Gastroesophageal sphincter (tissue), 4 donors: ENCODE results near the gene ABI1. TPM values are rescaled to one million over a fixed set of nuclear protein-coding genes. Genes with fewer than 3 reads are reported as not detected.

Experiments used
- ATAC-seq: fragments of 150-250 bp; one replicate; pipeline ENCODE4 v1.9.1; 2016; ENCODE audit warnings: mild to moderate bottlenecking, moderate library complexity
- H3K27ac ChIP-seq, 4 donors: fragments of 200-600 bp; sonication (generic) in 3 of 4; 1 replicate in 3 of 4; 2 replicates in 1 of 4; pipeline ENCODE4 v1.5.1; 2016 to 2019
- H3K27me3 ChIP-seq: fragments of 200-600 bp; sonication (generic); one replicate; pipeline ENCODE4 v1.5.1; 2019
- H3K36me3 ChIP-seq, 2 donors: fragments of 200-600 bp; sonication (generic); one replicate each; pipeline ENCODE4 v1.5.1; 2019; ENCODE audit warnings: control low read depth in 1 of 2
- H3K4me1 ChIP-seq, 3 donors: fragments of 200-600 bp; sonication (generic); 1 replicate in 2 of 3; 2 replicates in 1 of 3; pipeline ENCODE4 v1.5.1; 2016 to 2019; ENCODE audit warnings: control low read depth in 2 of 3
- H3K4me3 ChIP-seq, 2 donors: fragments of 200-600 bp; sonication (generic); one replicate each; pipeline ENCODE4 v1.5.1; 2019; ENCODE audit warnings: mild to moderate bottlenecking in 1 of 2, moderate library complexity in 1 of 2
- H3K9me3 ChIP-seq, 3 donors: fragments of 200-600 bp; sonication (generic); one replicate each; pipeline ENCODE4 v1.5.1; 2017 to 2019; ENCODE audit warnings: control low read depth in 2 of 3
- EP300 ChIP-seq: sonication (generic); formaldehyde crosslinking; IDR thresholded peaks from one replicate; pipeline ENCODE4 v1.6.1; 2017; ENCODE audit warnings: antibody characterized with exemption, mild to moderate bottlenecking
- POLR2A ChIP-seq, 2 donors: fragments of 450-650 bp; IDR thresholded peaks; one replicate each; pipeline ENCODE4 v1.6.1; 2017; ENCODE audit warnings: antibody characterized with exemption in 2 of 2, mild to moderate bottlenecking in 2 of 2, moderate library complexity in 1 of 2
- POLR2AphosphoS5 ChIP-seq: sonication (generic); formaldehyde crosslinking; IDR thresholded peaks from one replicate; pipeline ENCODE4 v1.6.1; 2017; ENCODE audit warnings: antibody characterized with exemption
- WGBS, 2 donors: methylation state at CpG; one replicate each; pipeline ENCODE4 v1.1.5; 2018; ENCODE audit warnings: low coverage in 1 of 2; 5-methylcytosine and 5-hydroxymethylcytosine counted together
- total RNA-seq, 4 donors: library from RNA; depleted of rRNA; stranded (reverse); fragments of >200 nt; gene quantifications; one replicate each; pipeline ENCODE4 v1.1.0, GENCODE V29; 2016
- TF ChIP-seq, protein P1 (sequence below), 4 experiments: fragments of 200-600 bp in 2 of 4; fragments of 450-650 bp in 2 of 4; sonication (generic) in 1 of 4; IDR thresholded peaks; one replicate each; pipeline ENCODE4 v1.5.1; 2017 to 2019; ENCODE audit warnings: antibody characterized with exemption in 4 of 4, mild to moderate bottlenecking in 2 of 4, moderate library complexity in 2 of 4

ABI1 gene
- total RNA-seq, 4 donors from 2014 or later = 46.4 to 70.9 (median 50.8) TPM

DNA sequence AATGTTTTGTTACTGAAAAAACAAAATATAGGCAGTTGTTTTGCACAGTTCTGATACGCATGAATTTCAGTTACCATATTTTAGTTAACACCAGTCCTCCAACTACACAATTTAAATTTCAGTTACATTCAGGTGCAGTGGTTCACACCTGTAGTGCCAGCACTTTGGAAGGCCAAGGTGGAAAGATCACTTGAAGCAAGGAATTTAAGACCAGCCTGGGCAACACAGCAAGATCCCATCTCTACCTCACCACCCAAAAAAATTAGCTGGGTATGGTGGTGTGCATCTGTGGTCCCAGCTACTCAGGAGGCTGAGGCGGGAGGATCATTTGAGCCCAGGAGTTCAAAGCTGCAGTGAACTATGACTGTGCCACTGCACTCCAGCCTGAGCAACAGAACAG lies 45.3 kb downstream of the ABI1 start:
- TF ChIP-seq EP300 = no peak
- WGBS, 2 donors = 87 to 93% methylated on average over 1 to 2 of the region's 2 CpGs

DNA sequence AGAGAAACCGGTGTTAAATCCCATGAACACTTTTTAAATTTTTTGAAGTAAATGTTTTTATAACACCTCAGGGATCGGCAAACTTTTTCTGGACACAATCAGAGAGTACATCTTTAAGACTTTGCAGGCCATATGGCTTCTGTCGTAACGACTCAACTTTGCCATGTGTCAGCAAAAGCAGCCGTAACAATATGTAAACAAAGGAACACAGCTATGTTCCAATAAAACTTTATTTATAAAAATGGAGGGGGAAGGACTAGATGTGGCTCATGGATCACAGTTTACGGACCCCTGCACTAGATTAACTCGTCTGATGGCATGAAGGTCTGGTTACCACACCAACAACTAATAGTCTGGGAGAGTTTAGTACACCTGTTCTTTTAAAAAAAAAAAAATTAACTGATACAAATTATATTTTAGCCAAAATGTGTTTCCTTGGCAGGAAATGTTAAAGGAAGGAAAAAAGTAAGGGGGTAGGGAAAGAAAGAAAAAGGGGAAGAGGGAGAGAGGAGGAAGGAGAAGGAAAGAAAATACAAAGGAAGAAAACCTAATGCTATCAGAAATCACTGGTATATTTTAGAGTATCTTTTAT lies 50.2 kb downstream of the ABI1 start:
- Histone ChIP-seq H3K27me3 (no peaks in the 10 kb centered on the region), H3K4me3 (no peak overlapping the region), H3K27ac (no peak overlapping the region), H3K9me3 (no peaks in the 10 kb centered on the region), H3K4me1 (peaks cover under 1 to 9% (median 2%) of the 10 kb centered on the region in 3 donors), H3K36me3 (no peaks in the 10 kb centered on the region)
- no peak for TF ChIP-seq POLR2AphosphoS5
- WGBS, 2 donors = 66% methylated on average over 7 of the region's 7 CpGs
- ATAC-seq = no peak

More for the DNA sequence above, 45.3 kb downstream of the ABI1 start:
- Histone ChIP-seq H3K27me3 (no peaks in the 10 kb centered on the region), H3K27ac (no peak overlapping the region), H3K9me3 (no peaks in the 10 kb centered on the region), H3K36me3 (no peaks in the 10 kb centered on the region), H3K4me1 (peaks cover 0 to 10% (median 0%) of the 10 kb centered on the region in 3 donors), H3K4me3 (no peak overlapping the region)
- ATAC-seq = no peak

DNA sequence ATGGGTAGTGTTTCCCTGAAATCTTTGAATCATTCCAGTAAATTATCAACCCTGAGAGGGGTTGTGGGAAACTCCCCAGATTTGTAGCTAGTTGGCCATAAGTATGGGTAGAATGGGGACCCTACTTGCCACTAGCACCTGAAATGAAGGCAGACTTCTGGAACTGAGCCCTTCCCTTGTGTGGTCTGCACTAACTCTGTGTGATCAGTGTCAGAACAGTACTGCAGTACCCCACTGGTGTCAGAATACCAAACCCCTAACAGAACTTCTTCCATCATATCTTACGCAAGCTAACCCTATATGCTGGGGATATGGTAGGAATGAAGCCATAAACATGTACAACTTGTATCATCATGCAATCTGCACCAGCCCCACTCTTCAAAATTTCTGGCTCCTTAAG lies 50.8 kb downstream of the ABI1 start:
- Histone ChIP-seq H3K9me3 (no peaks in the 10 kb centered on the region), H3K27ac (no peak overlapping the region), H3K4me3 (no peak overlapping the region), H3K36me3 (no peaks in the 10 kb centered on the region), H3K4me1 (peaks cover 4 to 15% (median 6%) of the 10 kb centered on the region in 3 donors), H3K27me3 (no peaks in the 10 kb centered on the region)
- no peak for ATAC-seq
- 100% methylated on average over 1 of the region's 1 CpG; no CpG with 5 or more reads in 1 of the 2 donors for WGBS, 2 donors
- no peak for TF ChIP-seq POLR2AphosphoS5
- TF ChIP-seq, protein P1, sequence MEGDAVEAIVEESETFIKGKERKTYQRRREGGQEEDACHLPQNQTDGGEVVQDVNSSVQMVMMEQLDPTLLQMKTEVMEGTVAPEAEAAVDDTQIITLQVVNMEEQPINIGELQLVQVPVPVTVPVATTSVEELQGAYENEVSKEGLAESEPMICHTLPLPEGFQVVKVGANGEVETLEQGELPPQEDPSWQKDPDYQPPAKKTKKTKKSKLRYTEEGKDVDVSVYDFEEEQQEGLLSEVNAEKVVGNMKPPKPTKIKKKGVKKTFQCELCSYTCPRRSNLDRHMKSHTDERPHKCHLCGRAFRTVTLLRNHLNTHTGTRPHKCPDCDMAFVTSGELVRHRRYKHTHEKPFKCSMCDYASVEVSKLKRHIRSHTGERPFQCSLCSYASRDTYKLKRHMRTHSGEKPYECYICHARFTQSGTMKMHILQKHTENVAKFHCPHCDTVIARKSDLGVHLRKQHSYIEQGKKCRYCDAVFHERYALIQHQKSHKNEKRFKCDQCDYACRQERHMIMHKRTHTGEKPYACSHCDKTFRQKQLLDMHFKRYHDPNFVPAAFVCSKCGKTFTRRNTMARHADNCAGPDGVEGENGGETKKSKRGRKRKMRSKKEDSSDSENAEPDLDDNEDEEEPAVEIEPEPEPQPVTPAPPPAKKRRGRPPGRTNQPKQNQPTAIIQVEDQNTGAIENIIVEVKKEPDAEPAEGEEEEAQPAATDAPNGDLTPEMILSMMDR (IDR thresholded peaks at IDR 0.05) = no peak
- no peak for TF ChIP-seq POLR2A (IDR thresholded peaks at IDR 0.05)
- TF ChIP-seq EP300 = no peak

DNA sequence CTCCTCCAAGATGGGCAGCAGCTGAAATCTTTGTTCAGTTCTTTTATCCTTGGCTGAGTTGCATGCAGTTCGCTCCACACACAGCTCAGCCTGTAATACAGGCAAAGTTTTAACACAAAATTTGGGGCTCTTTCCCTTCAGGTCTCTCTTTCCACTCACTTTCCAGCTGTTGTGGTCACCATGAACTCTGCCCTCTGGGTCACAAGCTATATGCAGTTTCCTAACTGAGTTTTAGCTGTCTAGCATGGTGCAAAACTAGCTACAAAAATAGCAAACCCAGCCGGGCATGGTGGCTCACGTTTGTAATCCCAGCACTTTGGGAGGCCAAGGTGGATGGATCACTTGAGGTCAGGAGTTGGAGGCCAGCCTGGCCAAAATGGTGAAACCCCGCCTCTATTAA lies 53.2 kb downstream of the ABI1 start:
- H3K36me3 ChIP-seq = no peaks in the 10 kb centered on the region
- H3K27ac ChIP-seq = no peak overlapping the region
- ATAC-seq = no peak
- no peak overlapping the region for H3K4me3 ChIP-seq
- peaks cover 4 to 38% (median 10%) of the 10 kb centered on the region in 3 donors for H3K4me1 ChIP-seq
- no peaks in the 10 kb centered on the region for H3K9me3 ChIP-seq
- 100% methylated on average over 2 of the region's 4 CpGs for WGBS, 2 donors
- no peaks in the 10 kb centered on the region for H3K27me3 ChIP-seq
- TF ChIP-seq POLR2A (IDR thresholded peaks at IDR 0.05) (no peak), EP300 (no peak), POLR2AphosphoS5 (no peak)
- TF ChIP-seq, protein P1 (IDR thresholded peaks at IDR 0.05) = no peak

DNA sequence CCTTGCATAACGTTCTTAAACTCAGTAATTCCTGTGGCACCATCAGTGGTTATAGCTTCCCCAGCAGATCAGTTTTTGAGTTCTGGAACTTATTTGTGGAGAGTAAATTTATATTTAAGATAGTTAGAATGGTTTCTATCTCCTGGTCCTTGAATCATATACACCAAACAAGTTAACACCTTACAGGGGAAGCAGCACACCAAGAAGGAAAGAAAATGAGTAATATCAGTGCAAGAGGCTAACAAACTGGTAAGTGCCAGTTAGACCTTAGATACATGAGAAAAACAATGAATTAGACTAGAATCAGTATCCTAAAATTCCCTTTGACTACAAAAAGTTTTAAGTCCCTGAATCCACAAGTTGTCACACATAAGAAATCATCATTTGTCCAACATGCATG lies 54.2 kb downstream of the ABI1 start:
- TF ChIP-seq EP300 (no peak), POLR2A (IDR thresholded peaks at IDR 0.05) (no peak), POLR2AphosphoS5 (no peak)
- TF ChIP-seq, protein P1 (IDR thresholded peaks at IDR 0.05) = no peak
- no peaks in the 10 kb centered on the region for H3K27me3 ChIP-seq
- no peak for ATAC-seq
- no peak overlapping the region for H3K4me3 ChIP-seq
- no peaks in the 10 kb centered on the region for H3K36me3 ChIP-seq
- no peaks in the 10 kb centered on the region for H3K9me3 ChIP-seq
- no peak overlapping the region for H3K27ac ChIP-seq
- H3K4me1 ChIP-seq = peaks cover 6 to 47% (median 11%) of the 10 kb centered on the region in 3 donors
- WGBS, 2 donors = 71 to 79% methylated on average over 1 of the region's 1 CpG

DNA sequence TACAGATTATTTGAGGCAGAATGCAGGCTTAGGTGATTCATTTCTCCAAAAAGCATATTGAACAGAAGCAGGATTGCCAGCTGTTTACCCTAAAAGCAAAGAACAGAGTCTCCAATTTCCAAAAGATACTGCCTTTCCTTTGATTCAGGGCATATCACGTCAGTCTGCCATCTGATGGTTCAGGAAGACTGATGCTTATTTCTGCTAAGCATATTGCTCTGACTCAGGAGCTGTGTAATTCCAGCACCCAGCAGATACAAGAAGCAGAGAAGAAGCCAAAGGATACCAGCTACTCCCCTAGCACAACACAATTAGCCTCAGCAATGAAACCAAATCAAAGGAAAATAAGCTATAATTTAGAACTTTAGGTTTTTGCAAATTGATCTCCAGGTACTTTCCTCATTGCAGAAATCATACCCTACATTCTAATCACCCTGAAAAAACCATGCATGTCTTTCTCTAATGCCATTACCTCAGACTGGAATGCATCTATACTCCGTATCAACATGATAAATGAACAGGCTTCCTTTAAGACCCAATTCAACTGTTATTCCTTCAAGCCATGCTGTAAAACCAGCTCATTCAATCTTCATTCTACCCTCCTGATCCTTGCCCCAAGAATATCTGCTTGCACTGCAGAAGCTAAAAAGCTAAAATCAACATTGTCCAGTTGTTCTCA lies 55.1 kb downstream of the ABI1 start:
- H3K9me3 ChIP-seq = no peaks in the 10 kb centered on the region
- H3K27ac ChIP-seq = no peak overlapping the region
- no peak for ATAC-seq
- no peaks in the 10 kb centered on the region for H3K36me3 ChIP-seq
- peaks cover 6 to 52% (median 11%) of the 10 kb centered on the region in 3 donors for H3K4me1 ChIP-seq
- no peaks in the 10 kb centered on the region for H3K27me3 ChIP-seq
- WGBS, 2 donors = 49 to 50% methylated on average over 2 of the region's 2 CpGs
- H3K4me3 ChIP-seq = no peak overlapping the region
- no peak for TF ChIP-seq POLR2AphosphoS5
- TF ChIP-seq, protein P1 (IDR thresholded peaks at IDR 0.05) = no peak
- TF ChIP-seq POLR2A (IDR thresholded peaks at IDR 0.05) = no peak
- no peak for TF ChIP-seq EP300
